Raji (cell line): ENCODE results near the gene CDC42BPA.

ENCODE experiments used
- POLR2A ChIP-seq: IDR thresholded peaks from 2 replicates; pipeline ENCODE4 v1.6.1; 2011; ENCODE audit warnings: low read depth, low read length, control low read depth; ENCODE audit not compliant: insufficient read depth

The CDC42BPA gene

DNA sequence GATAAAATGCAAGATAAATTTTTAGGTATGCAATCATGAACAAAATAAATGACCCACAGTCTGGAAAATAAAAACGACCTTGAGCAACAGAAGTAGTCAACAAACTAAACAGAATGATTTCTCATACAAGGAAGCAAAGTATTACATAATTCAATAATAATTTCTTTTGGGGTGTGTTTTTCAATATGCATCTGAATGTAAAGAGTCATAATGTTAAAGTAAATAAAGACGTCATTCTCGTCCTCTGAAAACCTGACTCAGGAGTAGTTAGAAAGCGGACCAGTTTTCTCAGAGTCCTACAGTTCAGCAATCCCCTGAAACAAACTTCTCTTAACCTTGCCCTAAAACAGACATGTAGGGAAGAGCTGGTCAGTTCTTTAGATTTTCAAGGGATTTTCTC, 18.6 kb downstream of the CDC42BPA start:
- TF ChIP-seq POLR2A: no peak

DNA sequence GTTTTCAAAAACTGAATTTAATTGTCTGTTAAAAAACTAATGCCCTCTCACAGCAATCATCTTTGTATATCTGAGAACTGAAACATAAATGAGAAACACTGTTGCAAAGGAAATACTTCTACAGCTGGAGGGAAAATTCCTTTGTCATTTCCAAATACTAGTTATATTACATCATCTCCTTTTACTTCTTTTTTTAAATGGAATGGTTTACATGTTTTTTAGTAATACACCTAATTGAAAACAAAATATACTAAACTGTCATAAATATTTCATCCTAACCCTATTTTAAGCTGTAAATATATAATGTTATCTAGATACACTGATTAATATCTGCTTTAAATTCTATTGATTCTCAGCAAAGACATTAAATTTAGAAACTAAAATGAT, 19.1 kb downstream of the CDC42BPA start:
- TF ChIP-seq POLR2A: no peak

DNA sequence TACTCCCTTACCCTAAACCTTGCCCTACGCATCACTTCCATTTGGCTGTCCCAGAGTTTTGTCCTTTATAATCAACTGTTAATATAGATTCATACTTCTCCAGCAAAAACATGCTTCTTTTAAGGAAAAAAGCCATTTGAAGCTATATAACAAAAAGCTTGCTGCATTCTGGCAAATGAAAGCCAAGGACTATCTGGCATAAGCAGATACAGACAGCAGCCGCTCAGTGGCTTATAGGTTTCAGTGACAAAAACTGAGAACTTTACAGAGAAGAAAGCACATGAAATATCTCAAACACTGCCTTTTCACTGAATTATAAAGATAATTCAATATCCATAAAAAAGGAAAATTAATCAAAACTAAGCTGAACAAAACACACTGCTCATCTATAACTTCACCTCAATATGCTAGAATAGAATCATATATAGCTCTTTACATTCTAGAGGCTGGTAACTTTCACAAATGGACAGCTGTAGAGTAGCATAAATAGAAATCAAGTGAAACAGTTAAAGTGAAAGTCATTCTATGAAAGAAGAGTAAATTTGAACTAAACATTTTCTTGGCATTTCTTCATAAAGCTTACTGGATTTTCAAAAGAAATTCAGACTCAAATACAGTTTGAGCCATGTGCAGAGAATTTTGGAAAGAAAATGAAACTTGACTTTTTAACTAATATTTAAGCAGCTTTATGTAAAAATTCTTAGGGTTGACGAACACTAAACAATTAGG, 19.6 kb downstream of the CDC42BPA start:
- no peak for TF ChIP-seq POLR2A

DNA sequence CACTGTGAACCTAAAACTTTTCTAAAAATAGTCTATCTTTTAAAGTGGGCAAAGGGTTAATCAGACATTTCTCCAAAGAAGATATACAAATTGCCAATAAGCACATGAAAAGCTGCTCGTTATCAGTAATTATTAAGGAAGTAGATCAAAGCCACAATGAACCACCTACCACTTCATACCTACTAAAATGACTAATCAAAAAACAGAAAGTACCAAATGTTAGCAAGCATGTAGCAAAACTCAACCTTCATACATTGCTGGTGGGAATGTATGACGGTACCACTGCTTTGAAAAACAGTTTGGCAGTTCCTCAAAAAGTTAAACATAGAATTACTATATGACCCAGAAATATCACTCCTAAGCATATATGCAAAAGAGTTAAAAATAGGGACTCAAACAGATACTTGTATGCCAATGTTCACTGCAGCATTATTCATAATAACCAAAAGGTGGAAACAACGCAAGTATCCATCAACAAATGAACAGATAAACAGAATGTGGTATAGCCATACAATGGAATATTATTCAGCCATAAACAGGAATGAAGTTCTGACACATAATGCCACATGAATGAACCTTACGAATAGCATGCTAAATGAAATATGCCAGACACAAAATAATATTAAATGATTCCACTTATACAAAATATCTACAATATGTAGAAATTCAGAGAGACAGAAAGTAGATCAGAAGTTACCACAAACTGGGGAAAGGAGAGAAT, 21.1 kb downstream of the CDC42BPA start:
- no peak for TF ChIP-seq POLR2A

DNA sequence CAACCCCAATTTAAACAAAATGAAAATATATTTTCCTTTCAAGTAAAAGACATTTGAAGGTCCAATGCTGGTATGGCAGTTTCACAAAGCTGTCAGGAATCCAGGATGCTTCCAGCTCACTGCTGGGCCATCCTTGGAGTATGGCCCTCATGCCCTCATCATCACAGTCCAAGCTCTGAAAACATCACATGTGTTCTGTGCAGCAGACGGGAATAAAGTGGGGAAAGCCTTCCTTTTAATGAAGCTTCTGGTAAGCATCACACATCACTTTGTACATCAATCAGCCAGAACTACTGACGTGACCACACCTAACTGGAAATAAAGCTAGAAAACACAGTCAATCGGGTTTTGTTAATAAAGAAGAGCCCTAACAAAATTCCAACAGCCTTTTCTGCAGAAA, 22.7 kb downstream of the CDC42BPA start:
- TF ChIP-seq POLR2A: no peak

DNA sequence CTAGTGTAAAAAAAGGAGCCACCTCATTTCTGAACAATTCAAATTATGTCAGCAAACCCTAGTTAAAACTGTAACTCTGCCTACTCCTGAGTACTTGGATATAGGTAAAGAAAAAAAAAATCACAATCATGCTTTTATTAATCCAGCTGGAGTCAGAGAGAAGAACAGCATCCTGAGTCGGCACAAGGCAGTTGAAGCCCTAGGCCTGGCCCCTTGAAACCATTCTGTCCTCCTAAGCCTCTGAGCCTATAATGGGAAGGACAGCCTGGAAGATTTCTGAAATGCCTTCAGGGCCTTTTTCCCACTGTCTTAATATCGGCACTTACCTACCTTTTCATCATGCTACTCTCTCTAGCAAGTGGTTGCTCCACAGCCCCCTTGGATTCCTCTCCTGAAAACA, 32.5 kb downstream of the CDC42BPA start:
- no peak for TF ChIP-seq POLR2A

DNA sequence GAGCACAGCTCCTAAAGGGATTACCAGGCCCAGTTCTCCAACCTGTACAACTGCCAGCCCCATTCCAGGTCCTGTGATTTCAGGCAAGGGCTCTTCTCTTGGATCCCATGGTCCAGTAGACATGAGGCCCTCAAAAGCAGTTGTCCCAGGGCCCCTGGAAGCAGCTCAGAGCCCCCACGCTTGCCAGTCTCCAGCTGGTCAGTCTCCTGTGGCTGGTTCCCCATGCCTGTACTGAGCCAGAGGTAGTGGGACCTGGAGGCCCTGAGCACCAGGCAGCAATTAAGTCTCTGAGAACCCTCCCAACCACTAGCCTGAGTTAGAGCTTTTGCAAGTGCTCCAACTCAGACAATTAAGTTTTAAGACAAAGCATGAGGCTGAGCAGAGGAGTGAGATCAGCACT, 36.9 kb downstream of the CDC42BPA start:
- no peak for TF ChIP-seq POLR2A

DNA sequence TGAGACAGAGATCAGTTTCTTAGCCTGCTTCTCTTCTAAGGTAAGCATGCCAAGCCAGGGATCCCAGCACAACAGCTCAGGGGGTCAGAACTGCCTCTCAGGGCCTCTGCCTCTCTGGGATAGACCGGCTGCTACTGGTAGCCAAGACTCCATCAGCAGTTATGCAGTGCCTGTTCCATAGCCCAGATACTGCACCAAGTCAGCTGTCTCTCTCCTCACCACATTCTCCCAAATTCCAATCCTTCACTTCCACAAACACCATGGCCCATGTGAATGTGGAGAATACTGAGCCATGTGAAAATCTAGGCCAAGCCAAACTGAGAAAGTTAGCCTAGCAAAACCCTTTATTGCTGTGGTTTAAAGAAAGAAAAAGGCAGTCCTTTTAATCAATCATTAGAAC, 37.5 kb downstream of the CDC42BPA start:
- no peak for TF ChIP-seq POLR2A

DNA sequence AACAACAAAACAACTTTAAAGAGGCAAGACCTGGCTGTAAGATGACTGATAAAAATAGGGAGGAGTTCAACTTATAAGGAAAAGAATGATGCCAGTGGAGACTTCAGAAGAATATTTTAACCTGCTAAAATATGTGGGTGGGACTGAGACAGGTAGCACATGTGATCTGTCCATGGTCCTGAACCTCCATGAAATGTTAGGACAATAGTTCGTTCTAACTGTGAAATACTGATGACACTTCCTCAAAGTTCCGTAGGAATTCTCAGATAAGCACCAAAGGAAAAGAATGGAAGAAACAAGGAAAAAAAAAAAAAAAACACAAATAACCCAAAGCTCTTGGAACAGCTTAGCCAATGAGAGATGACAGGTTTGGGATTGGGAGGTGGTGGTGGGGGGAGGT, 44.7 kb downstream of the CDC42BPA start:
- no peak for TF ChIP-seq POLR2A

DNA sequence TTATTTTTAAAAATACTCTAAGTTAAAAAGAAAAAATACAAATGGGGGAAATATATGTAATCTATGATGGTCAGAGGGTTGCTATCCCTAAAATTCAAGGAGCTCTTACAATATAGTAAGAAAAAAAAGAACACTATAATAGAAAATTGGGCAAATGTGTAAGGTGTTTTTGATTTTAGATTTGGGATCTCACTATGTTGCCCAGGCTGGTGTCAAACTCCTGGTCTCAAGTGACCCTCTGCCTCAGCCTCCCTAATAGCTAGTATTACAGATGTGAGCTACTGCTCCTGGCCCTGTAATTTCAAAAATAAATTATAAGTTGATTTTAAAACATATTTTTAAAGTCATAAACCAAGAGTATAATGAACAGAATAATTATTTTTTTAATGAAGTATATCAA, 45.9 kb downstream of the CDC42BPA start:
- no peak for TF ChIP-seq POLR2A

DNA sequence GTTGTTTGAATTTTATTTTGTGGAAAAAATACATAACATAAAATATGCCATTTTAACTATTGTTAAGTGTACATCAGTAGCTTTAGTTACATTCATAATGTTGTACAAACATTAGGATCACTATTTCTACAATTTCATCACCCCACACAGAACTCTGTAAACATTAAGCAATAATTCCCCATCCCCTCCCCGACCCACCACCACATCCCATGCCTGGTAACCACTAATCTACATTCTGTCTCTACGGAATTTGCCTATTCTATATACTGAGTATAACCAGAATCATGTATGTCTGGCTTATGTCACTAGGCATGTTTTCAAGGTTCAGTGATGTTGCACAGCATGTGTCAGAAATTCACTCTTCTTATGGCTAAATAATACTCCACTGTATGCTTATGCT, 47.7 kb downstream of the CDC42BPA start:
- no peak for TF ChIP-seq POLR2A

DNA sequence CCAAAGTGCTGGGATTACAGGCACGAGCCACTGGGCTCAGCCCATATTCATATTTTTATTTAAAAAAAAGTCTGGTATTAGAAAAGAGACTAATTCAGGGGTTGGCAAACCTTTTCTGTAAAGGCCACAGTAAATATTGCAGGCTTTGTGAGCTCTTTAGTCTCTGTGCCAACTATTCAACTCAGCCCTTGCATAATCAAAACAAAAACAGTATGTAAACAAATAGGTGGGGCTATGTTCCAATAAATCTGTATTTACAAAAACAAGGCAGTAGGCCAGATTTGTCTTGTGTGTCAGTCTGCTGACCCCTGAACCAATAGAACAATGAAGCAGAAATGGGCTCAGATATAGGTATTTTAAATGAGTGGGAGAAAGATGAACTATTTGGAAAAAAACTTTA, 49.3 kb downstream of the CDC42BPA start:
- TF ChIP-seq POLR2A: no peak

DNA sequence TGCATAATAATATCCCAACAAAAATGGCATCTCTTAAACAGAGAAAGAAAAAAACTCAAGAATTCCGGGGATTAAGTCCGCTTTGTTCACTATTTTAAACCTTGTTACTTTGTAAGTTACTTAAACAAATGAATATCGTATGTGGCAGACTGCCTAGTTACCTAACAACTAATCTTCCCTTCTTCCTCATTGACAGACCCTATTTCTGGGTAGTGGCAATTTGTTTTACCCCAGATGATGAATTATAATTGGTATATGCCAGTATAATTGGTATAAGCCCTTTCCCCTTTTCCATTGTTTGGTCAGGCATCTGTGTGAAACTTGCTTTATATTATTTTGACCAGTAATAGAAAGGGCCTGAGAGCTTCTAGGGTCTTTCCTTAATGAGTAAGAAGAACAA, 52.4 kb downstream of the CDC42BPA start:
- TF ChIP-seq POLR2A: no peak

DNA sequence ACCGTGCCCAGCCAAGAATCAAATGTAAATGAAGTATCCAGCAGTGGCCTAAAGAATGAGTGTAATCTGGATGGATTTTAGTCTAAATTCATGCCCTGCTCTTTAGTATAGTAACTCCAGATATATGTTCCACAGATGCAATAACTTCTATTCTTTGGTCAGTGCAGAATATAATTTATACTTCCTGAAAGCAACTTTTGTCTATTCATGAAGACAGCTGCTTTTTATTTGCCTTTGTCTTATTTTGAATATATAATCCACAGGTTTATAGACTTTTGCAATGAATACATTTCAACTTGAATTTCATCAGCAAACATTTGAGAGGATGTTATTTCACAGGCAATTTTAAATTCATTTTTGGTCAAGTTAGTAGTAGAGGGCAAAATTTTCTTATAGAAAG, 54.4 kb downstream of the CDC42BPA start:
- TF ChIP-seq POLR2A: no peak

DNA sequence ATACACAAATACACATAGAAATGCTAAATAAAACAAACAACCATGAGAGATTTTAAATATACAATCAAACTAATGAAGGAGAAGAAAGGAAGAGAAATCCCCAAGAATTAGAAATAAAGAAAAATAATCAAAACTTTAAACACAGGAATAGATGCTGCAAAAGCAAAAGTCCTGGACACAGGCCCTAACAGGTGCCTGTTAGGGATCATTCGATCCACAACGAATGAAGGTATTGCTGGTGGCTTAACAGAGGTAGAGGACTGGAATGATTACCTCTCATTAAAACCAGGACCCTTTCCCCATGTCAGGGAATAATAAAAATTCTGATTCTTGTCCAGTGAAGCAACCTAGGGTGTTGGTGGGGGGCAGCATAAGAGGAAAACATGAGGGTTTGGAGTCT, 56.8 kb downstream of the CDC42BPA start:
- no peak for TF ChIP-seq POLR2A

DNA sequence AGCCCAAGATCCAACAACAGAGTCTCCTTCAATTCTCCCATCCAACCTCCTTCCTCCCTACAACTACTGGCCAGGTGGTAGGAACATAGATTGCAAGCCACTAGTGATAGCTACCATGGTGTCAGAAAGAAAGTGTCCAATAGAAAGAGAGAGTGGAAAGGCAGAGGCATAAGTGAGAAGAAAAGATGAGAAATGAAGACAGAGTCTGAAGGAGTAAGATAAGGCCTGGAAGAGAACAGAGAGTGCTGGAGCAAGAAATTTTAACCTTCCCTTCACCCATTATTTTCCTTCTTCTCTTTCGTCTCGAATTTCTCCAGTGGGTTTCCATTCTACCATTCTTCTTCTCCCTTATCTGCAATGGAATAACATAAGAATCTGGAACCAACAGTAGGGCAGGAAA, 57.9 kb downstream of the CDC42BPA start:
- no peak for TF ChIP-seq POLR2A

DNA sequence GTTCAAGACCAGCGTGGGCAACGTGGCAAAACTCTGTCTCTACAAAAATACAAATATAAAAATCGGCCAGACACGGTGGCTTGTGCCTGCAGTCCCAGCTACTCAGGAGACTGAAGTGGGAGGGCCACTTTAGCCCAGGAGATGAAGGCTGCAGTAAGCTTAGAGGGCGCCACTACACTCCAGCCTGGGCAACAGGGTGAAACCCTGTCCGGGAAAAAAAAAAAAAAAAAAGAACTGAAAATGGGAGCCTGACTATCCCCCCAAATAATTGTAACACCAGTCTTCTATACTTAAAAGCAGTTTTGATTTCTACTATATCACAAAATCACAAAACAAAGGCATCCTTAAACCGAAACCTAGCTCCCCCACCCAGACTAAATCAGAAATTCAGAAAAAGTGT, 60.3 kb downstream of the CDC42BPA start:
- TF ChIP-seq POLR2A: no peak

DNA sequence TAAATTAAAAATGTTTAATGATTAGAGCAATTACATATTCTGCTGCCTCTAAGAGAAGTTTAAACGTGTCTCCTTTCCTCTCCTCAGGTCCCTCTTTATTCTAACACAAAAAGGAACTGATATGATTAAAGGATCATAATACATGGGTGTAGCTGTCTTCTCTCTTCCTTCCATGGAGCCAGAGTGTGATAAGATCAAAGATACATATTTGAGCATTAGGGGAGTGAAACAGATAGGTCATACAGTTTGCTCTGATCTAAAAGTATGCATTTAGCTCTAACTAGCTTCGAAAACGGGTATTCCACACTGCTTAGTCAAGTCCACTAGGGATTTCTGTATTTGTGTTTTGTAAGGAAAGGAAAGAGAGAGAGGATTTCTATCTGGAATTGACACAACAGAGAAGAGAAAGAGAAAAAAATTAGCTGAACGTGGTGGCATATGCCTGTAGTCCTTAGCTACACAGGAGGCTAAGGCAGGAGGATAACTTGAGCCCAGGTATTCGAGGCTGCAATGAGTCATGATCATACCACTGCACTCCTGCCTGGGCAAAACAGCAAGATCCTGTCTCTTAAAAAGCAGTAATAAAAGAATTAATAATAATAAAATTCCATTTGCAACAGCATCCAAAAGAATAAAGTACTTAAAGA, 63.1 kb downstream of the CDC42BPA start:
- TF ChIP-seq POLR2A: no peak
